ENCODE measurements around the gene TENT5C. TPM values are rescaled to one million over a fixed set of nuclear protein-coding genes. Genes with fewer than 3 reads are reported as not detected.

Gene TENT5C
- total RNA-seq, 4 donors from 2014 or later, result 1.9 to 4.3 (median 2.8) TPM

- peak in 1 of 2 donors; percentile 21 for DNase-seq (ENCODE audit: low spot score in 2 of 2)
- intact Hi-C loops (cut with DNase I; ENCODE audit: low total_unique reads), result no loop called here
- H3K4me3 ChIP-seq (ENCODE audit: low read depth, poor library complexity, severe bottlenecking), result no peak overlapping the region
- 75 to 81% methylated on average over 3 of the region's 3 CpGs for WGBS, 2 donors
- TF ChIP-seq POLR2A (IDR thresholded peaks at IDR 0.05), result no peak
- no peak for TF ChIP-seq CTCF (IDR thresholded peaks at IDR 0.05)
Observed at GRCh38 chr1:117644696-117645311, 39.0 kb downstream of the TENT5C start.

GRCh38 chr1:117645343-117645742, 39.5 kb downstream of the TENT5C start:
- 79 to 91% methylated on average over 4 of the region's 4 CpGs for WGBS, 2 donors

GRCh38 chr1:117646007-117646811, 40.4 kb downstream of the TENT5C start:
- DNase-seq (ENCODE audit: low spot score in 2 of 2), result peak in 1 of 2 donors; percentile 13
- WGBS, 2 donors, result 74 to 81% methylated on average over 10 of the region's 10 CpGs
- intact Hi-C loops (cut with DNase I; ENCODE audit: low total_unique reads), result no loop called here
- TF ChIP-seq CTCF (IDR thresholded peaks at IDR 0.05) (no peak), POLR2A (IDR thresholded peaks at IDR 0.05) (no peak)
- no peak overlapping the region for H3K4me3 ChIP-seq (ENCODE audit: low read depth, poor library complexity, severe bottlenecking)

More at GRCh38 chr1:117645343-117645742, 39.5 kb downstream of the TENT5C start:
- DNase-seq (ENCODE audit: low spot score in 2 of 2), result peak in 1 of 2 donors; percentile 45
- no peak for TF ChIP-seq POLR2A (IDR thresholded peaks at IDR 0.05)
- no peak for TF ChIP-seq CTCF (IDR thresholded peaks at IDR 0.05)
- intact Hi-C loops (cut with DNase I; ENCODE audit: low total_unique reads), result no loop called here
- no peak overlapping the region for H3K4me3 ChIP-seq (ENCODE audit: low read depth, poor library complexity, severe bottlenecking)

- TF ChIP-seq POLR2A (IDR thresholded peaks at IDR 0.05) (no peak), CTCF (IDR thresholded peaks at IDR 0.05) (no peak)
- no peak overlapping the region for H3K4me3 ChIP-seq (ENCODE audit: low read depth, poor library complexity, severe bottlenecking)
- 90 to 97% methylated on average over 12 of the region's 12 CpGs for WGBS, 2 donors
- peak in 1 of 2 donors; percentile 28 for DNase-seq (ENCODE audit: low spot score in 2 of 2)
- intact Hi-C loops (cut with DNase I; ENCODE audit: low total_unique reads), result no loop called here
Observed at GRCh38 chr1:117646956-117647355, 41.1 kb downstream of the TENT5C start.

GRCh38 chr1:117648015-117648414, 42.2 kb downstream of the TENT5C start:
- no peak for DNase-seq (ENCODE audit: low spot score in 2 of 2)
- TF ChIP-seq CTCF (IDR thresholded peaks at IDR 0.05), result no peak
- TF ChIP-seq POLR2A (IDR thresholded peaks at IDR 0.05), result no peak
- WGBS, 2 donors, result 67 to 92% methylated on average over 2 of the region's 2 CpGs
- intact Hi-C loops (cut with DNase I; ENCODE audit: low total_unique reads), result no loop called here
- no peak overlapping the region for H3K4me3 ChIP-seq (ENCODE audit: low read depth, poor library complexity, severe bottlenecking)
